ENCODE results near the gene ZNF319. TPM values are rescaled to one million over a fixed set of nuclear protein-coding genes. Genes with fewer than 3 reads are reported as not detected.

Gene ZNF319
- total RNA-seq, 1 donor from 2014 or later, result 4.9 TPM

DNA sequence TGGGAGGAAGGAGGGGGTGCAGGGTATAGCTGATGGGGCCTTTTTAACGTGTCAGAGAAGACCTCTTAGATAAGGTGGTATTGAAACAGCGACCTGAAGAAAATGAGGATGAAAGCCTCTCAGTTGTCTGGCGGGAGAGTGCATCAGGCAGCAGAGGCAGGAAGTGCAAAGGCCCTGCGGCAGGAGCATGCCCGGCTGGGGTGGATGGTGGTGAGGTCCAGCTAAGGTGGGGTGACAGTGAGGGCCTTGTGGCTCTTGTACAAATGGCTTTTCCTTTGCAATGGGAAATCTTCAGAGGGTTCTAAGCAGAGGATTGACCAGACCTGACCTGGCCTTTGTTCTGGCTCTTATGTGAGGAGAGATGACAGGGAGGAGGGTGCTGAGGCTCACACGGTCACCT, 36.5 kb upstream of the ZNF319 start:
- no peak for DNase-seq

DNA sequence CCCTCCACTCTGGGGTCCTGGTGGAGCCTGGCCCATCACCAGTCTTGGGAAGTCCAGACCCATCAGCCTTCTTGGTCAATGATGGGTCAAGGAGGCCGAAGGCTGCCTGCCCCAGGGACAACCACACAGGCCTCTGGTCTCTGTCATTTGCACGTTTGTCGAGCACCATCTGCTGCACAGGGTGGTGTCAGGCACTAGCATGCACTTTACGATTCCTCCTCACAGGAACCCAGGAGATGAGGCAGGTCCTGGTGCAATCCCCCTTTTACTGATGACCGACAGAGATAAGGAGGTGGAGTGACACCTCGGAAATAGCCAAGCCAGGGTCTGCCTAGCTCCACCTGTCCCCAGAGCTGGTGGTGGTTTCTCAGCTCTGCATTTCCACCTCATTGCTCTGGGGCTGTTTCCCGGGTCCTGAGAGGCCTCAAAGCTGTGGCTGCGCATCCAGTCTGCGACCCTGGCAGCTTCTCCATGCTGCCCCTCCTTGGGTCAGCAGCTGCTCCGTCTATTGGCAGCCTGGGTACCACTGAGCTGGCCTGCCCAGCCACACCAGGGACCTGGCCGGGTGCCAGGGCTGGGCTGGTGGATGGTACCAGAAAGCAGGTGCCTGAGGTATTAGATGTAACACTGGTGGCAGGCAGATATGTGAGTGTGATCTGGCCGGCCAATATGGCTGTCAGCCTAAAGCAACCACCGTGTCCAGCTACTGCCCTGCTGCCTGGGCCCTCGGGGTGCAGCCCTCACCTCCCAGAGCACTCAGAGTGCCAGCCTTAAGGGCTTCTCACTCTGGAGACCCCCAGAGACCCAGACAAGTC, 35.1 kb upstream of the ZNF319 start:
- DNase-seq, result peak; percentile 67

DNA sequence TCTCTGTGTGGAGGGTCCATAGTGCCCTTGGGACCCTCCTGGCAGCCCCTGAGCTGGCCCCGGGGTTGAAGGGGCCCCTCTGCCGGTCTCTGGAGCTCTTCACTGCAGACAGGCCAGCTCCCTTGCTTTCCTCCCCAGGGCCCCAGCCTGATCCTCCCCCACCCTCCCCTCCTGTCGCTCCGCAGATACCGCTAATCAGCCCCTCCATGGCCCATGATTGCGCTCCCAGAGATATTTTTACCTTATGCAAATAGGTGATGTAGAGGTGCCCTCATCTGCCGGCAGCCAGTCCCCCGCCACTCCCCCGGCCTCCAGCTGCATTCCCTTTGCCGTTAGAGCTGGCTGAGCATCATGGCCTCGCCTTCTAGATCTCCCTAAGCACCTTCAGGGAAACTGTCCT, 34.3 kb upstream of the ZNF319 start:
- DNase-seq, result no peak

DNA sequence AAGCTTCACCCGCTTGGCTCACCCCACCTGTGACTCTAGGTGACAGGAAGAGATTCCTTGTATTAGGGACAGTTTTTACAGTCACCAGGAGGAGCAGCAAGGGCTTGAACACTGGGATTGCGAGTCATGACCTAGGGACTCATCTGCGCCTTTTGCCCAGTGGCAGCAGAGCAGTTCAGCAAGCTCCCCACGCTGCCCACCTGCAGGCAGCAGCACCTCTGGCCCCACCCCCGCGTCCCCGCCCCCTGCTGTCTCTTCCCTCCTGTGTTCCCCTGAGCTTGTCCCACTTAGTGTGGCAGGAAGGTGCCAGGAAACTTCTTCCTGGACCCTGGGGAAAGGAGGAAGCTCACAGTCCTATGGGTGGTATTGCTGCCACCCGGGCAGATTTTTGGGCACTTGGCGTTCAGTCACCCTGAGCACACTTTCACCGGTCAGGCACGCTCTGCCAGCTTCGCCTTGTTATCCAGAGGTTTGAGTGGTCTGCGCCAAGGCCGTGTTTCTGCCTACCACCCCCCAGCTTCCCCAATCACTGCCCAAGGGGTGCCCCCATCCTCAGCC, 33.7 kb upstream of the ZNF319 start:
- DNase-seq, result no peak

DNA sequence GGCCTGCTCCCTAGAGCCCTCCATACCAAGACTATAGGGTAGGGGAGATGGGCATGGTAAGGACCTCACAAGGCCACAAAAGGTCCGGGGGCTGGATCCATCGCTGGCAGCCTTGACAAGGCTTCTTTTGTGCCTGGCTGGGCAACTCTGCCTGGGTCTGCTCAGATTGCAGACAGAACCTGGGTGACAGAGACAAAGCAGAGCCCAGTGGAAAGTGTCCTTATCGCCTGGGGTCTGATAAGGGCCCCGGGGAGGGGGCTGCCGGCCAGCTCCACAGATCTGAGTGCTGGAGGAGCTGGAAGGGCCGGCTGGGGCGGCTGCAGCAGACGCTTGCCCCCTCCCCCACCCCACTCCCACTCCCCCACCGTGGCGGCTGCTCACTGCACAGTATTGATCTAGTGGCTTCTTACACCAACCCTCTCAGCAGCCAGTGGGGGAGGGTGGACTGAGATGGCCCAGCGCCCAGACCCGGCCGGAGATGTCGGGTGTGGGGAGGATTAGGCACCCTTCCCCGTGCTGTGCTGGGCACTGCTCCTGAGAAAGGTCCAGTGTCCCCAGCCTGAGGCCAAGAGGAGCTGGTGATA, 32.3 kb upstream of the ZNF319 start:
- DNase-seq, result no peak

DNA sequence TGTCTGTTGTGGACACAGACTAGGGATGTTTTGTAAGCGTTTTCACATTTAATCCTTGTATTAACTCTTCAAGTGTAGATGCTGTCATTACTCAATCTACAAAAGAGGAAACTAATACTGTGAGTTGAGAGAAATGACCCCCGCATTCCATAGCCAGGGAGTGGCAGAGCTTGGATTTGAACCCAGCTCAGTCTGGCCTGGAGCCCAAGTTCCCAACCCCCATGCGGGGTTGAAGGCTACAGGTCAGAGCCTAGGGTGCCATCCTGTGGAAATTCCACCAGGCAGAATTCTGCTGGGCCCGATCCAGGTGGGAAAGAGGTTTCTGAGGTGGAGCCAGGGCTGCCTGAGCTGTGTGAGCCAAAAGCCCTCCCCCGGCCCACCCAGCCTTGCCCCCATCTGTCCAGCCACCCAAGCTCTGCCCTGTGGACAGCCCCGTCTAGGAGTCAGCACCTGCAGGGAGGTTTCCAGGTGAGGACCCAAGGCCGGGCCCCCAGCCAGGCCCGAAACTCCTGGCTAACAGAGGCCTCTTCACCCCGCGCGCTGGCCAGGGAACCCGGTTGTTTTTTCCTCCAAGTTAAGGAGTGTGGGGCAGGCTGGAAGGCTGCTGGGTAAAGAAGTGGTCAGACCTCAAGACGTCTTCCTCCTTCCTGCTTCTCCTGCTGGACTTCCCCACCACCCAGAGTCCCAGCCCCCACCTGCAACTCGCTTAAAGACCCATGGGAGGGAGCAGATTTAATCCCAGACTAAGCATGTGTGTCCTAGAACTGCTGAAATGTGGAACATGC, 30.7 kb upstream of the ZNF319 start:
- DNase-seq, result no peak

DNA sequence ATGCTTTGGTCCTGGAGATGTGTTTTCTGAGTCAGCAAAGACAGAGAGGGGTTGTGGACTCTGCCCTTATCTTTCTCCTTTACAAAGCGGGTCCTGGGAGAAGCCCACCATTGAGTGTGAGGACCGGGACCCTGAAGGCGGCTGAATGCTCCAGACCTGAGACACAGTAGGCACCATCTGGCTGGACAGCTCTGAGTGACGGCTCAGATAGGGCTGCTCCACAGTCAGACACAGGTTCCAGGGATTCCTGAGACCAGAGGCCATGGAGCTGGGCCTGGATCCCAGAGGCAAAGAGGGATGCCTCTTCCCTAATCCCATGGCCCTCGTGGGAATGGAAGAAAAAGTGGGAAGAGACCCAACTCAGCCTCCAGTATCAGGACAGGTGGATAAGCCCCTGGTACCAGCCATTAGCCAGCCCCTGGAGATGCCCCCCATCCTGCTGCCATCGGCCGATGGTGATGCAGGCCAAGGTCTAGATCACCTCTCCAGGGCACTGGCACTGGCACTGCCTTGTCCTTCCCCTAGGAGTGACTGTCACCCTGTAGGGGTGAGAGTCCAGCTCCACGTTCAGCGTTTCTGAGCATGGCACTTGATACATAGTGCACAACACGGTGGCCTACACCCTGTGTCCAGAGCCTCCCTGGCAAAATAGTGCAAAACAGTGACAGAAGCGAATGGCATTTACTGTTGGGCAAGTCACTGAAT, 29.8 kb upstream of the ZNF319 start:
- DNase-seq, result no peak

DNA sequence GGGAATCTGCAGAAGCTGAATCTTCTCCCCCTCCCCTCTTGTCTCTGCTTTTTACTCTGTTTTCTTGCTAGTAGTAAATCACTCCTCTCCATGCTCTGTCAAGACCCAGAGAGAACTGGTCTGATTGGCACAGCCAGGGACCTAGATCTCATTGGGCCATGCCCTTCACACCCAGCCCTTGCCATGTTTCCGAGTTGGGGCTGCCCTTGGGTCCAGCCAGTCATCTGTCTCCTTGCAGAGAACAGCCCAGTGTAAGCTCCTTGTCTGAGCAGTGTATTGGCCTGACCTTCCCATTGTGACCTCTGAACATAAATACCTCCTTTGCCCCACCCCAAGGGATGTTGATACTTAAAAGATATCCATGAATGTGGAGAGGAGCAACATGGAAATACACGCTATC, 28.9 kb upstream of the ZNF319 start:
- DNase-seq, result no peak

DNA sequence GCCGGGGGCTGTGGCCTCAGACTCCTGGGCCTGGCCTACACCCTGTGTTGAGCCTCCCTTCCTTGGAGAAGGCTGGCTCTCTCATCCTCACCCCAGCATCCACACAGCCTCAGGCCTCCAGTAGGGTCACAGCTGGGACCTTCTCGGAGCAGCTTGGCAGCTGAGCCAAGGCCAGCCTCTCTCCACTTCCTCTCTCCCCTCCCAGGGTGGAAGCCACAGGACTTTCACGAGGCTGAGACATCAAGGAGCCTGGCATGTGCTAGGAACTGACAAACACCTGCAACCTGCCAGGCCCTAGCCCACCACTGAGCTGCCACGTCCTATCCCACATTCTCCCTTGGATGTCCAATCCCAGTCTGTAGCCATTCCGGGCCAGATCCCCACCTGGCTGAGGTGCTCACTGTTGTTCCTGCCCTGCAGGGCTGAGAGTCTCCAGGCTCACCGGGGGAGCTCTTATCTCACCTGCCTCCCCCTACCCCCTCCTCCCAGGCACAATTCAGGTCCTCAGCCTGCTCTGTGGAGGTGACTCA, 28.1 kb upstream of the ZNF319 start:
- DNase-seq, result no peak

DNA sequence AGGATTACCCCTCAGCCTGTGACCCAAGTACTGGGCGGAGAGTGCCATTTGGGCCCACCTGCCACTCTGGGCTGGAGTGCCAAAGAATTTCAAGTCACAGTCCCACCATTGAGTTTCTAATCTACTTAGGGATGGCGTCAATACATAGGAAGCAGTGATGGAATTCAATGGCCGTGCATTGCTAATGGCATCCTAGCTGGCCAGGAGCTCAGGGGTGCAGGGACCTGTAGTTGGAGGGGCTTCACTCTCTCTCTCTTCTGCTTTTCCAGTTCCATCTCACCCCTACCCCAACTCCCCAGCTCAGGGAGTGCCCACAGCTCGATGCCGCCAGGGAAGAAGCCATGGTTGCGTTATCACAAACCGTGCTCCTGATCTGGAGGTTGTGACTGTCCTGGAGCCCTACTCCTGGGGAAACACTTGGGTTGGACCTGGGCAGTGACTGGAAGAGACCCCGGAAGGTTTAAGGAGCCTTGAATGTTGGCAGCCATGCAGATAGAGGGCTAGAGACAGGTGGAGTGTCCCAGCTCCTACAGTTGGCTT, 27.5 kb upstream of the ZNF319 start:
- no peak for DNase-seq

DNA sequence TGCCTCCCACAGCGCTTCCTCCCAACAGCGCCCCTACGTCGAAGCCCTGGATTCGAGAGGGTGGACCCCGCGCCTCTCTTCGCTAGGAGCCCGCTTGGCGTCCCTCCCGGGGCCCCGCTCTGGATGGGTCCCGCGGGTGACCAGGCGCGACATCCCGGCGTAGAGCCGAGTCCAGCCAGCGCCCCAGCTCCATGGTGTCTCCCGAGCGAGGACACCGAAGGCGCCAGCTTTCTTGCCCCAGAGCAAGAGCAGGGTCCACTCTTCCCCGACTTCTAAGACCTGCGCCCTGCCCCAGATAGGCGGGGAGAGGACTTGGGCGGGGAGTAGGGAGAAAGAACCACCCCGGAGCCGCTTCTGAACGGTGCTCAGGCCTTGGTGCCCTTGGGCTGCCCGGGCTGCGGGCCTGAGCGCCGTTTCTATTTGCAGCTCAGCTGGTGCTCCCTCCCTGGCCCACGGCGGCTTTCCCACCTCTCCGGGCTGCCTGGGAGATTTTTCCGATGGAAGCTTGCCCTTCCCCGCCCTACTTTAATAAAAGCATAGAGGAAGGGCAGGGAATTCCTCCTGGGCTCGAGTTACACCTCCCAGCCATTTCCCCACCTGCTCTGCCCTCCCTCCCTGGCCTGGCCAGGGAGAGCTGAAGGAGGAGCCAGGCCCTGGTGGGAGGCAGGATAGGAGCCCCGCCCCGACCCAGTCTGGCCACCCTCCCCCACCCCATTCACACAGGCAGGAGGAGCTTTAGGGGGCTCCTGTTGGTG, 26.9 kb upstream of the ZNF319 start:
- peak; percentile 79 for DNase-seq

DNA sequence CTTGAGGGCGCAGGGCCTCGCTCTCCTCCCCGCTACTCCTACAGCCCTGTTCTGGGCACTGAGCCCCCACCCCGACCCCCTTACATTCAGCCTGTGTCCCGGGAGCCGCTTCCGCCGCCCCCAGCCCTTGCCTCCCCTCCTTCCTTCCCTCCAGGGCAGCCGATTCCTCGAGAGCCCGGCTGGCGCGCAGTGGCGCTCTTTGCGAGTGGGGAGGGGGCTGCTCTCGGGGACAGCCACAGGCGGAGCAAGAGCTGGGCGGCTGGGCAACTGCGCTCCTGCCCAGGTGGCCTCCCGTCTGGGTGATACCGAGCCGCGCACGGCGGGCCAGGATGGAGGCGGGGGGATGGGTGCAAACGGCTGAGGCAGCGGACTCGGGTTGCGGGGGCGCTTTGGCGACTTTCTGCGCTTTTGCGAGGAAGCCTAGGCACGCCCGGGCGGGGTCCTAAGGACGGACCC, 26.3 kb upstream of the ZNF319 start:
- DNase-seq, result peak; percentile 62

DNA sequence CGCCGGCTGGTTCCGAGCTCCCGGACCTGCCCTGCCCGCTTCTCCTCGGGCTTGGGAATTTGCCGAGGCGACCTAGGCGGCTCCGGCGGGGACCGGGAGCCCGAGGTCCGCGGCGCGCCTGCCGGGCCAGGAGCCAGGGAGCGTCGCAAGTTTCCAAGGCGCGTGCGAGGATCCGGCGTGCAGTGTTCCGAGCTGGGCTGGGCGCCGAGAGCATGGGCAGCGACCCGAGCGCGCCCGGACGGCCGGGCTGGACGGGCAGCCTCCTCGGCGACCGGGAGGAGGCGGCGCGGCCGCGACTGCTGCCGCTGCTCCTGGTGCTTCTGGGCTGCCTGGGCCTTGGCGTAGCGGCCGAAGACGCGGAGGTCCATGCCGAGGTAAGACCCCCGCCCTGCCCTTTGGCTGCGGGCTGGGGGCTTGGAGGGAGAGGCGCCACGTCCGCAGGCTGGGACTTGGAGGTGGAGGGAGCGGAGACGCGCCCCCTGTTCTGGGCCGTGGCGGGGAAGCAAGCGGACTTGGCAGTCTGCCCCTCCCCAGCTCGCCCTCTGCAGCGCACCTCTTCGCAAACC, 25.8 kb upstream of the ZNF319 start:
- peak; percentile 59 for DNase-seq

DNA sequence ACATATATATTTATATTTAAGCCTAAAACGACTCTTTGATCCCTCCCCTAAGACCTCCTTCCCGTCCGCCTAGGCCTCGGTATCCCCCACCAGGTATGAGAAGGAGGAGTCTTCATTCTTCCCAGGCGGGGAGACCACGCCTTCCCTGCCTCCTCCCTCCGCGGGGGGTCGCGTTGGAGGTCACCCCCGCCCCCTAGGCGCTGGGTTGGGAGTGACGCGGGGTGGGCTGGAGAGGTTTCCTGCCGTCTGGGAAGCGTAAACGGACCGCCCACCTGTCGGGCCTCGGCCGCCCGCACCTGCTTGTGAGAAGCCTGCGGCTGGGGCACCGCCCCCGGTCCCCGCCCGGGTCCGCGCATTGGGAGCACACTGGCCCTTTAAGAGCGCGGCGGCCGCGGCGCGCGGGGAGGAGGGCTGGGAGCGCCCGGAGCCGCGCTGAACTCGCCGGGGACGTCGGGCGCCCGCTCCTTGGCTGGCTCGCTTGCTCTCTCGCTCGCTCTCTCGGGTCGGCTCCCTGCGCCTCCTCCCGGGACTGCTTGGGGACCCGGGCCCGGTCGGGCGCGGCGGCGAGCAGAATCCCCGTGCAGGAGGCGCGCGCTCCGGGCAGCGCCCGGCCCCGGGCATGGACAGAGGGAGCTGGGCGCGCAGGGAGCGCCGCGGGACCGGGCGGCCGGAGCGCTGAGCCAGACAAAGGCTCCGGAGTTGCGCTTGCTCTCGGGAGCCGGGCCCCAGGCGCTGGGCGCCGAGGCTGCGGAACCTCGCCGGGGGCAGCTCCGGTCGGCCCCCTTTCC, 25.1 kb upstream of the ZNF319 start, which contains the start of gene MMP15:
Gene MMP15 (plus strand): TSS at position 404 of the 788 bp plus-strand sequence. CDS start 597 bp downstream, outside the sequence.
- peak; percentile 79 for DNase-seq

DNA sequence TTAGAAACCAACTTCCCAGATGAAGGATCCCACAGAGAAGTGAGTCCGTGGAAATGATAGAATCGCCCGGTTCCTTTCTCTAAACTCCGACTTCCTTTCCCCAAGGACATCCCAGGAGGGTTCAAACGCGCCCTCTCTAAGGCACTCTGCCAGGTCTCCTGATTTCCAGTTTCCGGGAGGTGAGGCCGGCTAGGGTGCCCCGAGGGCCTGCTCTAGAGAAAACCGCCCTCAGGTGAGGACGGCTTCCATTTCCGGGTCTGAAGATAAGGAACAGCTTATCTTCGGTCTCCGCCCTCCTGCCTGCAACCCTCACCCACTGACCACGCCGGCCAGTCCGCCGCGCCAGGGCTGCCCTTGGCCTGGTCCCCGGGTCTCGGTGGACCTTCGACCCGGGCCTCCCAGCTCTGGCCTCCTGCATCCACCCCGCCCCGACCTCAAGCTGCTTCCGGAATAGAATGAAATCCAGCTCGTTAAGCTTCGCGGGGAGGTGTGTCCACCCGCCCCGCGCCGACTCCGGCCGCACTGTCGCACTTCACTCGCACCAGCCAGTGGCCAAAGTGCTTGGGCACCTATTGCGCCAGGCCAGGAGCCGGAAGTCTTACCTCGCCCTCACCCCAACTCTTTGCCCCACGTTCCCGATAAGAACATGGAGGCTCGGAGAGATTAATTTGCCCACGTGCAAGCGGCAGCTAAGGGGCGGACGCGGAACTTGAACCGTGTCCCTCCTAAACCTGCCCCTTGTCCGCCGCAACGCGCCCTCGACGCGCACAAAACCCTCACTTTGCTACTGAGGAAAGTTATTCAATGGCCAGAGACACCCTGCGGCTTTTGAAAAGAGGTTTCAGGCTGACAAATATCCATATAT, 24.2 kb upstream of the ZNF319 start:
- no peak for DNase-seq

DNA sequence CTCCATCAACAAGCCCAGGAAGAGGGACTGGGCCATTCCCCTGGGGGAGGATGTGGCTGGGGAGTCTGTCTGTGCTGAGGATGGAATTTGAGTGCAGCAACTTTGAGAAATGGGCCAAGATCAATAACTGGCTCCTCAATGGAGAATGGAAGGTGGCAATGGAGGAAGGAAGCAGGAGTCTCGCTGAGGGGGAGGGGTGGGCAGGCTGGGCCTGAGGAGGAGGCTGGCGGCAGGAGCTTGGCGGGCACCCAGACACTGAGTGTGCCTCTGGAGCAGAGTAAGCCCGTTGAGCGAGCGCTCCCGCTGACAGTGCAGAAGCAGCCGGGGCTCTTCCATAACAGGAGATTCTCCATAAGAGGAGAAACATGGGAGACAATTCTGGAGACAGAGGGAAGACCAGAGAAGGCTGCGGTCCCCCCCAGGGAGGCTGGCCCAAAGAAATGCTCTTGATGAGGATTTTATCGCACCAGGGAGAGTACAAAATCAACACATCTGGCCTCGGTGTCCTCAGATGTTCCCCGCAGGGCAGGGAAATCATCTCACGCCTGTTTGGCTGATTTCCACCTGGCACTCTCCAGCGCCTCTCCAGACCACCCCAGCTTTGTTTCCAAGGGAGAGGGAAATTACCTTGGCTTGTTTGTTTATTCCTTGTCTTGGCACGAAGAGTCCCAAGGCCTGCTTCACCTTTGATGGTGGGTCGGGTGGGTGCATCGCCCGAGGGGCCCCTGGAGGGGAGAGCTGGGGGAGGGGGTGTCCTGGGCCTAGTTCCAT, 22.3 kb upstream of the ZNF319 start:
- peak; percentile 80 for DNase-seq
